ENCODE measurements around the gene WNT10A. TPM values are rescaled to one million over a fixed set of nuclear protein-coding genes. Genes with fewer than 3 reads are reported as not detected.

WNT10A gene
- total and polyA plus RNA-seq, 2 donors from 2014 or later = 1.1 to 10.2 TPM

- FAIRE-seq (no peak), DNase-seq (peak in 2 of 5 donors; percentile 47 to 83)
- no peak for TF ChIP-seq CTCF (IDR thresholded peaks at IDR 0.05; ENCODE audit: borderline replicate concordance, extremely low read depth, insufficient read depth)
- no peaks in the 10 kb centered on the region for H3K9me3 ChIP-seq (ENCODE audit: control insufficient read depth in 2 of 3, insufficient read depth in 1 of 3, low read length in 3 of 3)
- no peak overlapping the region for H3K27ac ChIP-seq (ENCODE audit: low read depth in 2 of 2, low read length in 2 of 2)
- no peaks in the 10 kb centered on the region for H3K36me3 ChIP-seq (ENCODE audit: control insufficient read depth in 2 of 3, insufficient read depth in 3 of 3, low read length in 3 of 3)
- intact Hi-C loops (cut with DNase I) = no loop called here
- no peak overlapping the region for H3K4me3 ChIP-seq (ENCODE audit: low read length in 3 of 3)
- H3K9ac ChIP-seq (ENCODE audit: low read length in 3 of 3) = no peak overlapping the region
- peaks cover 0 to 14% (median 0%) of the 10 kb centered on the region in 3 donors for H3K4me1 ChIP-seq (ENCODE audit: control insufficient read depth in 2 of 3, insufficient read depth in 2 of 3, low read depth in 1 of 3, low read length in 3 of 3)
- peaks cover 20% of the 10 kb centered on the region for H3K27me3 ChIP-seq (ENCODE audit: control insufficient read depth, insufficient read depth, low read length)
These were observed 13.7 kb downstream of the WNT10A start for GRCh38 chr2:218894151-218894879.

- Histone ChIP-seq H3K9ac (ENCODE audit: low read length in 3 of 3) (no peak overlapping the region), H3K4me1 (ENCODE audit: control insufficient read depth in 2 of 3, insufficient read depth in 2 of 3, low read depth in 1 of 3, low read length in 3 of 3) (peaks cover 0 to 14% (median 0%) of the 10 kb centered on the region in 3 donors), H3K9me3 (ENCODE audit: control insufficient read depth in 2 of 3, insufficient read depth in 1 of 3, low read length in 3 of 3) (no peaks in the 10 kb centered on the region), H3K36me3 (ENCODE audit: control insufficient read depth in 2 of 3, insufficient read depth in 3 of 3, low read length in 3 of 3) (no peaks in the 10 kb centered on the region), H3K4me3 (ENCODE audit: low read length in 3 of 3) (no peak overlapping the region), H3K27me3 (ENCODE audit: control insufficient read depth, insufficient read depth, low read length) (peaks cover 25% of the 10 kb centered on the region), H3K27ac (ENCODE audit: low read depth in 2 of 2, low read length in 2 of 2) (no peak overlapping the region)
- TF ChIP-seq CTCF (IDR thresholded peaks at IDR 0.05; ENCODE audit: borderline replicate concordance, extremely low read depth, insufficient read depth) = no peak
- DNase-seq = no peak
- intact Hi-C loops (cut with DNase I) = no loop called here
- no peak for FAIRE-seq
These were observed 14.2 kb downstream of the WNT10A start for GRCh38 chr2:218894880-218895157.

GRCh38 chr2:218895326-218895725 lies 14.7 kb downstream of the WNT10A start:
- no peak overlapping the region for H3K27ac ChIP-seq (ENCODE audit: low read depth in 2 of 2, low read length in 2 of 2)
- peaks cover 0 to 14% (median 0%) of the 10 kb centered on the region in 3 donors for H3K4me1 ChIP-seq (ENCODE audit: control insufficient read depth in 2 of 3, insufficient read depth in 2 of 3, low read depth in 1 of 3, low read length in 3 of 3)
- no peak overlapping the region for H3K9ac ChIP-seq (ENCODE audit: low read length in 3 of 3)
- no peak for TF ChIP-seq CTCF (IDR thresholded peaks at IDR 0.05; ENCODE audit: borderline replicate concordance, extremely low read depth, insufficient read depth)
- no peaks in the 10 kb centered on the region for H3K9me3 ChIP-seq (ENCODE audit: control insufficient read depth in 2 of 3, insufficient read depth in 1 of 3, low read length in 3 of 3)
- DNase-seq = peak in 2 of 5 donors; percentile 50 to 87
- H3K36me3 ChIP-seq (ENCODE audit: control insufficient read depth in 2 of 3, insufficient read depth in 3 of 3, low read length in 3 of 3) = no peaks in the 10 kb centered on the region
- peaks cover 26% of the 10 kb centered on the region for H3K27me3 ChIP-seq (ENCODE audit: control insufficient read depth, insufficient read depth, low read length)
- H3K4me3 ChIP-seq (ENCODE audit: low read length in 3 of 3) = no peak overlapping the region
- intact Hi-C loops (cut with DNase I) = no loop called here
- FAIRE-seq = no peak
